HEK293 (cell line): ENCODE measurements around the gene FOXC1.

Experiments
- CTCF ChIA-PET: fragments of 350-600 bp; formaldehyde crosslinking; extraction: SDS; loops from one replicate; lab custom pipeline; 2021; ENCODE audit warnings: antibody characterized with exemption; lab: Yijun Ruan, JAX
- POLR2A ChIA-PET: fragments of 300-600 bp; formaldehyde crosslinking; extraction: SDS; loops from one replicate; lab custom pipeline; 2020; ENCODE audit warnings: antibody characterized with exemption, inconsistent platforms; lab: Yijun Ruan, JAX
- H3K27ac ChIP-seq: fragments of 200-500 bp; sonication (Bioruptor generic); 2 replicates; pipeline ENCODE4 v1.5.1; 2014; ENCODE audit warnings: low read depth, low read length, control low read depth, inconsistent platforms; ENCODE audit errors: extremely low read depth
- H3K36me3 ChIP-seq, 2 experiments: fragments of 200-500 bp in 1 of 2; sonication (Bioruptor generic) in 1 of 2; 1 replicate in 1 of 2; 2 replicates in 1 of 2; pipeline ENCODE4 v1.5.1; 2014 to 2017; ENCODE audit warnings: inconsistent platforms in 2 of 2, low read length in 2 of 2; ENCODE audit not compliant: control insufficient read depth in 2 of 2, insufficient read depth in 1 of 2
- H3K4me1 ChIP-seq: fragments of 200-500 bp; sonication (Bioruptor generic); 2 replicates; pipeline ENCODE4 v1.5.1; 2014; ENCODE audit warnings: mild to moderate bottlenecking, low read length, inconsistent platforms; ENCODE audit not compliant: control insufficient read depth, insufficient read depth
- H3K4me3 ChIP-seq: 2 replicates; pipeline ENCODE4 v1.5.1; 2011; ENCODE audit warnings: low read depth, mild to moderate bottlenecking, control low read depth, low read length, moderate library complexity
- H3K9me3 ChIP-seq: fragments of 200-500 bp; sonication (Bioruptor generic); 2 replicates; pipeline ENCODE4 v1.5.1; 2014; ENCODE audit warnings: low read depth, low read length, inconsistent platforms; ENCODE audit not compliant: control insufficient read depth, insufficient read depth
- ELK4 ChIP-seq: IDR thresholded peaks from 2 replicates; pipeline ENCODE4 v1.6.1; 2011; ENCODE audit warnings: mild to moderate bottlenecking, low read depth, low read length, borderline replicate concordance
- KLF1 ChIP-seq: fragments of 450-650 bp; formaldehyde crosslinking; IDR thresholded peaks from 2 replicates; pipeline ENCODE4 v1.5.1; 2016; ENCODE audit warnings: missing biosample characterization, missing genetic modification characterization
- KLF17 ChIP-seq: fragments of 450-650 bp; formaldehyde crosslinking; IDR thresholded peaks from 2 replicates; pipeline ENCODE4 v1.5.1; 2016; ENCODE audit warnings: missing biosample characterization, missing genetic modification characterization
- SP2 ChIP-seq: fragments of 450-650 bp; formaldehyde crosslinking; IDR thresholded peaks from 2 replicates; pipeline ENCODE4 v1.5.1; 2016; ENCODE audit warnings: missing biosample characterization, missing genetic modification characterization
- ZBTB26 ChIP-seq: fragments of 450-650 bp; formaldehyde crosslinking; optimal IDR thresholded peaks from 2 replicates; pipeline ENCODE3; 2016; ENCODE audit warnings: missing biosample characterization, mild to moderate bottlenecking, missing genetic modification characterization
- ZBTB44 ChIP-seq: fragments of 450-650 bp; IDR thresholded peaks from 2 replicates; pipeline ENCODE4 v1.5.1; 2018; ENCODE audit warnings: missing biosample characterization, mild to moderate bottlenecking, missing genetic modification characterization
- ZBTB8A ChIP-seq: fragments of 450-650 bp; formaldehyde crosslinking; IDR thresholded peaks from 2 replicates; pipeline ENCODE4 v1.5.1; 2016; ENCODE audit warnings: missing biosample characterization, missing genetic modification characterization
- ZEB2 ChIP-seq: fragments of 450-650 bp; formaldehyde crosslinking; IDR thresholded peaks from 2 replicates; pipeline ENCODE4 v1.5.1; 2016; ENCODE audit warnings: missing biosample characterization, missing genetic modification characterization
- ZFP69B ChIP-seq: fragments of 450-650 bp; formaldehyde crosslinking; IDR thresholded peaks from 2 replicates; pipeline ENCODE4 v1.5.1; 2016; ENCODE audit warnings: missing biosample characterization, missing genetic modification characterization
- ZNF133 ChIP-seq: fragments of 450-650 bp; formaldehyde crosslinking; IDR thresholded peaks from 2 replicates; pipeline ENCODE4 v1.5.1; 2016; ENCODE audit warnings: missing biosample characterization, missing genetic modification characterization
- ZNF280C ChIP-seq: fragments of 450-650 bp; formaldehyde crosslinking; IDR thresholded peaks from 2 replicates; pipeline ENCODE4 v1.5.1; 2016; ENCODE audit warnings: missing biosample characterization, missing genetic modification characterization
- ZNF37A ChIP-seq: fragments of 450-650 bp; IDR thresholded peaks from 2 replicates; pipeline ENCODE4 v1.5.1; 2018; ENCODE audit warnings: missing biosample characterization, missing genetic modification characterization
- ZNF398 ChIP-seq: fragments of 450-650 bp; formaldehyde crosslinking; IDR thresholded peaks from 2 replicates; pipeline ENCODE4 v1.5.1; 2017; ENCODE audit warnings: missing biosample characterization, missing genetic modification characterization
- ZNF549 ChIP-seq: fragments of 450-650 bp; IDR thresholded peaks from 2 replicates; pipeline ENCODE4 v1.5.1; 2018; ENCODE audit warnings: missing biosample characterization, missing genetic modification characterization, mild to moderate bottlenecking, inconsistent platforms, moderate library complexity
- ZNF561 ChIP-seq: fragments of 450-650 bp; IDR thresholded peaks from 2 replicates; pipeline ENCODE4 v1.5.1; 2018; ENCODE audit warnings: missing biosample characterization, missing genetic modification characterization, borderline replicate concordance
- ZNF791 ChIP-seq: fragments of 450-650 bp; formaldehyde crosslinking; IDR thresholded peaks from 2 replicates; pipeline ENCODE4 v1.5.1; 2016; ENCODE audit warnings: missing biosample characterization, missing genetic modification characterization
- ZNF843 ChIP-seq: fragments of 450-650 bp; formaldehyde crosslinking; IDR thresholded peaks from 2 replicates; pipeline ENCODE4 v1.5.1; 2016; ENCODE audit warnings: missing biosample characterization, missing genetic modification characterization
- ZSCAN30 ChIP-seq: fragments of 450-650 bp; IDR thresholded peaks from 2 replicates; pipeline ENCODE4 v1.5.1; 2018; ENCODE audit warnings: missing biosample characterization, mild to moderate bottlenecking, missing genetic modification characterization, moderate library complexity
- ZXDB ChIP-seq: fragments of 450-650 bp; formaldehyde crosslinking; IDR thresholded peaks from 2 replicates; pipeline ENCODE4 v1.5.1; 2016; ENCODE audit warnings: missing biosample characterization, missing genetic modification characterization

Gene FOXC1

GRCh38 chr6:1620504-1621069 is 10.9 kb downstream of the FOXC1 start (continued):
- TF ChIP-seq ZNF398 (tag by site-specific recombination) (no peak), ZNF37A (tag by site-specific recombination) (no peak)

GRCh38 chr6:1621070-1621701 is 11.5 kb downstream of the FOXC1 start:
- Histone ChIP-seq H3K36me3 (peaks cover 0 to 34% of the 10 kb centered on the region in 2 experiments; a peak in 1 of 3 replicates), H3K27ac (no peak overlapping the region), H3K4me1 (peaks cover 31% of the 10 kb centered on the region), H3K9me3 (no peaks in the 10 kb centered on the region), H3K4me3 (no peak overlapping the region)
- POLR2A ChIA-PET, result no interaction called here
- CTCF ChIA-PET, result no interaction called here
- TF ChIP-seq ZNF280C (tag by site-specific recombination) (no peak), ZBTB44 (tag by site-specific recombination) (peak; percentile 21; the same call in 1 of the 2 replicates)
- TF ChIP-seq, all 188 proteins: peak for 1

- Histone ChIP-seq H3K9me3 (no peaks in the 10 kb centered on the region), H3K36me3 (peaks cover 0 to 23% of the 10 kb centered on the region in 2 experiments; a peak in 1 of 3 replicates), H3K4me1 (peaks cover 32% of the 10 kb centered on the region), H3K4me3 (no peak overlapping the region), H3K27ac (no peak overlapping the region)
- ChIA-PET POLR2A (no interaction called here), CTCF (no interaction called here)
- TF ChIP-seq ZXDB (tag by site-specific recombination) (peak; percentile 20; the same call in 1 of the 2 replicates), ZEB2 (tag by site-specific recombination) (peak; percentile 54; the same call in 1 of the 2 replicates), ZBTB8A (tag by site-specific recombination) (peak; percentile 48; the same call in 1 of the 2 replicates), KLF17 (tag by site-specific recombination) (peak; percentile 82), ZSCAN30 (0 out of 2 replicates have a peak, but pooled peaks have one; percentile 33), ZNF549 (tag by site-specific recombination) (peak; percentile 96), ZFP69B (peak; percentile 46; the same call in 1 of the 2 replicates), ZNF791 (tag by site-specific recombination) (no peak), SP2 (tag by site-specific recombination) (peak; percentile 53), ZBTB26 (tag by site-specific recombination) (peak; percentile 13), ELK4 (no peak), KLF1 (tag by site-specific recombination) (peak; percentile 29; the same call in 1 of the 2 replicates), ZNF561 (tag by site-specific recombination) (0 out of 2 replicates have a peak, but pooled peaks have one; percentile 19), ZNF133 (no peak), ZNF843 (tag by site-specific recombination) (no peak)
Observed at GRCh38 chr6:1622220-1622850, 12.6 kb downstream of the FOXC1 start.
